ENCODE measurements around the gene LYRM1. TPM values are rescaled to one million over a fixed set of nuclear protein-coding genes. Genes with fewer than 3 reads are reported as not detected.

Gene LYRM1
- total and polyA plus RNA-seq, 7 donors = 31.2 to 85.6 (median 43.7) TPM

DNA sequence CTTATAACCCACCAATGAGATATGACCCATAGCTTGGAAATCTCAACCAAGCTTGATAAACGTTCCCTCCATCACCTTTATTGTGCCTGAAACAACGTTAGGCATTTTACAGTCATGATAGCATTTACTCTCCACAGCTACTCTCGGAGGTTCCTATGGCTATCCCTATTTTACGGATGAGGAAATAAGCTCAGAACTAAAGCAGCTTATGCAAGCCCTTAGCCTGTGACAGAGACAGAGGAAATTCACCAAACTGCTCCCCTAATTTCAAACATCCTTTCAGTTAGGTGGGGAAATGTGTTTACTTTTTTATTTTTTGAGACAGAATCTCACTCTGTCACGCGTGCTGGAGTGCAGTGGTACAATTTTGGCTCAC is 19.1 kb upstream of the LYRM1 start:
- no peak for DNase-seq
- TF ChIP-seq, protein P1, sequence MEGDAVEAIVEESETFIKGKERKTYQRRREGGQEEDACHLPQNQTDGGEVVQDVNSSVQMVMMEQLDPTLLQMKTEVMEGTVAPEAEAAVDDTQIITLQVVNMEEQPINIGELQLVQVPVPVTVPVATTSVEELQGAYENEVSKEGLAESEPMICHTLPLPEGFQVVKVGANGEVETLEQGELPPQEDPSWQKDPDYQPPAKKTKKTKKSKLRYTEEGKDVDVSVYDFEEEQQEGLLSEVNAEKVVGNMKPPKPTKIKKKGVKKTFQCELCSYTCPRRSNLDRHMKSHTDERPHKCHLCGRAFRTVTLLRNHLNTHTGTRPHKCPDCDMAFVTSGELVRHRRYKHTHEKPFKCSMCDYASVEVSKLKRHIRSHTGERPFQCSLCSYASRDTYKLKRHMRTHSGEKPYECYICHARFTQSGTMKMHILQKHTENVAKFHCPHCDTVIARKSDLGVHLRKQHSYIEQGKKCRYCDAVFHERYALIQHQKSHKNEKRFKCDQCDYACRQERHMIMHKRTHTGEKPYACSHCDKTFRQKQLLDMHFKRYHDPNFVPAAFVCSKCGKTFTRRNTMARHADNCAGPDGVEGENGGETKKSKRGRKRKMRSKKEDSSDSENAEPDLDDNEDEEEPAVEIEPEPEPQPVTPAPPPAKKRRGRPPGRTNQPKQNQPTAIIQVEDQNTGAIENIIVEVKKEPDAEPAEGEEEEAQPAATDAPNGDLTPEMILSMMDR (IDR thresholded peaks at IDR 0.05) = no peak
- TF ChIP-seq EP300 (IDR thresholded peaks at IDR 0.05) (no peak), POLR2AphosphoS5 (IDR thresholded peaks at IDR 0.05) (no peak), POLR2A (IDR thresholded peaks at IDR 0.05) (no peak)
- intact Hi-C loops (cut with DNase I) = no loop called here
- peaks cover 0 to 72% (median 65%) of the 10 kb centered on the region in 4 donors for H3K4me1 ChIP-seq
- no peak overlapping the region for H3K4me3 ChIP-seq
- peak overlapping the region; percentile 17 to 72 (median 62) for H3K27ac ChIP-seq
- no peaks in the 10 kb centered on the region for H3K27me3 ChIP-seq
- H3K36me3 ChIP-seq = no peaks in the 10 kb centered on the region
- 28 to 71% methylated on average over 6 of the region's 6 CpGs for WGBS, 2 donors
- H3K9me3 ChIP-seq = no peaks in the 10 kb centered on the region

- intact Hi-C loops (cut with DNase I) = no loop called here
- Histone ChIP-seq H3K9me3 (no peaks in the 10 kb centered on the region), H3K27ac (peak overlapping the region in 3 of 4 donors; percentile 2 to 72 (median 62)), H3K27me3 (no peaks in the 10 kb centered on the region), H3K4me3 (no peak overlapping the region), H3K36me3 (no peaks in the 10 kb centered on the region), H3K4me1 (peaks cover 0 to 81% (median 72%) of the 10 kb centered on the region in 4 donors)
- TF ChIP-seq, protein P1 (IDR thresholded peaks at IDR 0.05) = no peak
- TF ChIP-seq POLR2A (IDR thresholded peaks at IDR 0.05) (no peak), EP300 (IDR thresholded peaks at IDR 0.05) (no peak), POLR2AphosphoS5 (IDR thresholded peaks at IDR 0.05) (no peak)
- no peak for DNase-seq
- WGBS, 2 donors = 39 to 64% methylated on average over 5 of the region's 5 CpGs
These were observed 16.9 kb upstream of the LYRM1 start for GRCh38 chr16:20883554-20884239.

DNA sequence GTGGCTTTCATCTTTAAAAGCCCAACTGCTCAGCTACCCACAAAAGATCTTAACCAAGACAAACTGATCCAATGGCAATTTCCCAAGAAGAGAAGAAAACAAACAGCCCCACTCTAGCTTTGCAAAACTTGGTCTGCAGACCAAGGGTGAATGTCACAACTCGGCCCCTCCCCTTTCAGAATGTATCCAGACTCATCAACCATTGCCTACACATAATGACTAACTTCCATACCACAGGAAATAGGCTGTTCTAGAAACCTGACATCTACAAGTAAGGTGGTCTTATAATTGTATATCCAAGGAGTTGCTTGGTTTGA is 16.4 kb upstream of the LYRM1 start:
- intact Hi-C loops (cut with DNase I) = no loop called here
- Histone ChIP-seq H3K4me1 (peaks cover 0 to 77% (median 67%) of the 10 kb centered on the region in 4 donors), H3K4me3 (no peak overlapping the region), H3K36me3 (no peaks in the 10 kb centered on the region), H3K27ac (peak overlapping the region in 3 of 4 donors; percentile 2 to 62 (median 13)), H3K9me3 (no peaks in the 10 kb centered on the region), H3K27me3 (no peaks in the 10 kb centered on the region)
- DNase-seq = no peak
- TF ChIP-seq POLR2A (IDR thresholded peaks at IDR 0.05) (no peak), EP300 (IDR thresholded peaks at IDR 0.05) (no peak), POLR2AphosphoS5 (IDR thresholded peaks at IDR 0.05) (no peak)
- TF ChIP-seq, protein P1 (IDR thresholded peaks at IDR 0.05) = no peak
- WGBS, 2 donors = 32 to 60% methylated on average over 1 of the region's 1 CpG

DNA sequence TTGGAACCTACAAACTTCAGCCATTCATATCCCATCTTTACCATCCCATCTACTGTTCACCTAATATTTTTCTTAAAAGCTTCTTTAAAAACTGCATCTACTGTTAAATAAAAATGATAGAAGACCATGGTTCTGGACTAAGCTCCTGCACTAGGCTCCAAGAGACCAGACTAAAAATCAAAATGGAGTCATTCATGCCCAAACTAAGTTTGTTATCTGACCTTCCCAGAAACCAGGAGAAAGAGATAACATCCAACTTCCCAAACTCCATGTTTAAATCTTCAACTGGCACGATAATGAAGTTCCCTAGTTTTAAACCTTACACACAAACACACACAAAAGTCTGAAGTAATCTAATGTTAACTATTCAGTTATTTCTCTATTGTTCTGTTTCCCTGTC is 14.3 kb upstream of the LYRM1 start:
- H3K27me3 ChIP-seq = no peaks in the 10 kb centered on the region
- H3K9me3 ChIP-seq = no peaks in the 10 kb centered on the region
- intact Hi-C loops (cut with DNase I) = no loop called here
- H3K36me3 ChIP-seq = peaks cover 0 to 1% (median 0%) of the 10 kb centered on the region in 4 donors
- WGBS, 2 donors = 1 to 93% methylated on average over 1 of the region's 1 CpG
- no peak overlapping the region for H3K4me3 ChIP-seq
- peak overlapping the region in 1 of 4 donors; percentile 29 for H3K27ac ChIP-seq
- no peak for DNase-seq
- TF ChIP-seq POLR2A (IDR thresholded peaks at IDR 0.05) = no peak
- TF ChIP-seq, protein P1 (IDR thresholded peaks at IDR 0.05) = no peak
- TF ChIP-seq POLR2AphosphoS5 (IDR thresholded peaks at IDR 0.05) = no peak
- TF ChIP-seq EP300 (IDR thresholded peaks at IDR 0.05) = no peak
- peaks cover 0 to 70% (median 57%) of the 10 kb centered on the region in 4 donors for H3K4me1 ChIP-seq
